IMR-90 (cell line): Measurements from ENCODE around the gene ANKS3. TPM values are rescaled to one million over a fixed set of nuclear protein-coding genes. Genes with fewer than 3 reads are reported as not detected.

Source experiments
- ATAC-seq: fragments of 200-7000 bp; cut with Tn5 transposase; 2 replicates; pipeline ENCODE4 v1.9.1; 2020; ENCODE audit warnings: low read depth, mild to moderate bottlenecking, moderate library complexity
- BruUV-seq: library from RNA; stranded (reverse); fragments of 400-500 nt; replicated peaks from 2 replicates; lab custom pipeline; 2021; lab: Mats Ljungman, UMichigan
- CTCF ChIA-PET: fragments of 300-600 bp; formaldehyde crosslinking; extraction: SDS; loops from one replicate; lab custom pipeline; 2021; ENCODE audit warnings: antibody characterized with exemption; lab: Yijun Ruan, JAX
- POLR2A ChIA-PET: fragments of 300-600 bp; sonication (Branson Sonifier 250); formaldehyde crosslinking; loops from one replicate; lab custom pipeline; 2022; ENCODE audit warnings: antibody characterized with exemption; ENCODE audit not compliant: unreplicated experiment; lab: Charles Lee
- DNase-seq: peaks from one replicate; pipeline ENCODE4 v3.0.0; 2013
- H2AFZ ChIP-seq: replicated peaks from 2 replicates; pipeline ENCODE3; 2013; ENCODE audit warnings: low read length, mild to moderate bottlenecking; ENCODE audit not compliant: poor library complexity
- H2AK5ac ChIP-seq: 2 replicates; pipeline ENCODE4 v1.6.1; 2013; ENCODE audit warnings: low read depth, low read length, inconsistent platforms
- H2AK9ac ChIP-seq: replicated peaks from 2 replicates; pipeline ENCODE3; 2013; ENCODE audit warnings: mild to moderate bottlenecking, low read depth, low read length, moderate library complexity; ENCODE audit not compliant: poor library complexity
- H2BK120ac ChIP-seq: 2 replicates; pipeline ENCODE4 v1.6.1; 2013; ENCODE audit warnings: low read depth, low read length, inconsistent platforms
- H2BK15ac ChIP-seq: 3 replicates; pipeline ENCODE4 v1.6.1; 2013; ENCODE audit warnings: low read depth, low read length, inconsistent platforms
- H2BK20ac ChIP-seq: 2 replicates; pipeline ENCODE4 v1.6.1; 2013; ENCODE audit warnings: low read depth, mild to moderate bottlenecking, inconsistent platforms, low read length, moderate library complexity
- H2BK5ac ChIP-seq: 2 replicates; pipeline ENCODE4 v1.6.1; 2013; ENCODE audit warnings: mild to moderate bottlenecking, low read depth, low read length, inconsistent platforms; ENCODE audit not compliant: poor library complexity, severe bottlenecking
- H3K14ac ChIP-seq: replicated peaks from 2 replicates; pipeline ENCODE4 v1.6.1; 2013; ENCODE audit warnings: low read depth, low read length, inconsistent platforms
- H3K18ac ChIP-seq: 2 replicates; pipeline ENCODE4 v1.6.1; 2013; ENCODE audit warnings: low read depth, low read length, control low read depth
- H3K23ac ChIP-seq: 2 replicates; pipeline ENCODE4 v1.6.1; 2013; ENCODE audit warnings: low read depth, low read length, inconsistent platforms
- H3K27ac ChIP-seq: 2 replicates; pipeline ENCODE4 v1.5.1; 2013; ENCODE audit warnings: mild to moderate bottlenecking, control low read depth, low read length; ENCODE audit not compliant: insufficient read depth
- H3K27me3 ChIP-seq: 2 replicates; pipeline ENCODE4 v1.6.1; 2013; ENCODE audit warnings: low read length; ENCODE audit not compliant: control insufficient read depth, insufficient read depth
- H3K36me3 ChIP-seq: 2 replicates; pipeline ENCODE4 v1.6.1; 2013; ENCODE audit warnings: low read length, mixed read lengths; ENCODE audit not compliant: control insufficient read depth, insufficient read depth
- H3K4ac ChIP-seq: 2 replicates; pipeline ENCODE4 v1.6.1; 2013; ENCODE audit warnings: low read depth, low read length, inconsistent platforms
- H3K4me1 ChIP-seq: 2 replicates; pipeline ENCODE4 v1.6.1; 2013; ENCODE audit warnings: low read length, mixed read lengths; ENCODE audit not compliant: control insufficient read depth, insufficient read depth
- H3K4me2 ChIP-seq: 2 replicates; pipeline ENCODE4 v1.6.1; 2013; ENCODE audit warnings: low read depth, mild to moderate bottlenecking, control low read depth, low read length, moderate library complexity
- H3K4me3 ChIP-seq: 2 replicates; pipeline ENCODE4 v1.5.1; 2013; ENCODE audit warnings: low read depth, mild to moderate bottlenecking, control low read depth, low read length, moderate library complexity; ENCODE audit not compliant: insufficient read depth
- H3K56ac ChIP-seq: 2 replicates; pipeline ENCODE4 v1.6.1; 2013; ENCODE audit warnings: low read length, inconsistent platforms; ENCODE audit not compliant: insufficient read depth; ENCODE audit errors: extremely low read depth
- H3K79me1 ChIP-seq, 2 experiments: 2 replicates each; pipeline ENCODE4 v1.6.1; 2013; ENCODE audit warnings: low read length in 2 of 2, inconsistent platforms in 1 of 2, low read depth in 1 of 2
- H3K9ac ChIP-seq: 2 replicates; pipeline ENCODE4 v1.6.1; 2013; ENCODE audit warnings: low read depth, low read length, control low read depth
- H3K9me1 ChIP-seq: 2 replicates; pipeline ENCODE4 v1.6.1; 2013; ENCODE audit warnings: low read length, inconsistent platforms; ENCODE audit not compliant: insufficient read depth
- H3K9me3 ChIP-seq: 2 replicates; pipeline ENCODE4 v1.6.1; 2013; ENCODE audit warnings: low read length; ENCODE audit not compliant: control insufficient read depth, insufficient read depth
- H4K20me1 ChIP-seq: 2 replicates; pipeline ENCODE4 v1.6.1; 2013; ENCODE audit warnings: low read length, inconsistent platforms; ENCODE audit not compliant: insufficient read depth
- H4K5ac ChIP-seq: 2 replicates; pipeline ENCODE4 v1.6.1; 2013; ENCODE audit warnings: mild to moderate bottlenecking, low read depth, low read length, control low read depth
- H4K8ac ChIP-seq, 2 experiments: 2 replicates each; pipeline ENCODE4 v1.6.1; 2013; ENCODE audit warnings: low read depth in 2 of 2, low read length in 2 of 2, control low read depth in 1 of 2, inconsistent platforms in 1 of 2
- H4K91ac ChIP-seq: 2 replicates; pipeline ENCODE4 v1.6.1; 2013; ENCODE audit warnings: low read depth, low read length, inconsistent platforms; ENCODE audit not compliant: insufficient read depth
- CHD1 ChIP-seq: IDR thresholded peaks from 2 replicates; pipeline ENCODE4 v1.6.1; 2012; ENCODE audit warnings: low read depth, low read length, improper control_type of control experiment
- CTCF ChIP-seq: conservative IDR thresholded peaks from 2 replicates; pipeline ENCODE4 v1.5.1; 2012; ENCODE audit warnings: mild to moderate bottlenecking, low read depth, low read length, improper control_type of control experiment
- ELK1 ChIP-seq: fragments of 150-350 bp; IDR thresholded peaks from 2 replicates; pipeline ENCODE4 v1.6.1; 2016; ENCODE audit warnings: low read depth, mild to moderate bottlenecking, low read length, moderate library complexity, borderline replicate concordance
- MAZ ChIP-seq: IDR thresholded peaks from 2 replicates; pipeline ENCODE4 v1.6.1; 2012; ENCODE audit warnings: low read depth, mild to moderate bottlenecking, low read length, improper control_type of control experiment, moderate library complexity, borderline replicate concordance
- POLR2A ChIP-seq: IDR thresholded peaks from 2 replicates; pipeline ENCODE4 v1.6.1; 2012; ENCODE audit warnings: mild to moderate bottlenecking, low read depth, low read length
- RAD21 ChIP-seq: IDR thresholded peaks from 2 replicates; pipeline ENCODE4 v1.6.1; 2012; ENCODE audit warnings: low read length, improper control_type of control experiment
- WGBS, 2 experiments: methylation state at CpG; one replicate each; pipeline versions ENCODE4 v1.1.5 to v1.1.7; 2013; ENCODE audit warnings: missing lambda C conversion rate in 2 of 2; ENCODE audit not compliant: insufficient read length in 1 of 2; ENCODE audit errors: extremely low coverage in 2 of 2; 5-methylcytosine and 5-hydroxymethylcytosine counted together
- dilution Hi-C: fragments of 300-500 bp; cut with HindIII; formaldehyde crosslinking; loops from one replicate; pipeline ENCODE4 v1.14.3; 2018; ENCODE audit warnings: low sequenced_read_pairs; ENCODE audit not compliant: unreplicated experiment
- in situ Hi-C: fragments of 300-500 bp; cut with MboI; formaldehyde crosslinking; loops from 3 replicates; pipeline ENCODE4 v1.14.3; 2019; ENCODE audit warnings: low sequenced_read_pairs, inconsistent platforms, mixed read lengths
- intact Hi-C: fragments of 100-400 bp; cut with micrococcal nuclease; formaldehyde crosslinking; loops from 2 replicates; pipeline ENCODE4 v1.10.0; 2022
- polyA plus RNA-seq, 3 experiments: library from polyadenylated mRNA; depleted of rRNA; stranded (reverse); fragments of >200 nt; gene quantifications; 2 replicates each; pipeline ENCODE4 v1.2.3, GENCODE V29; 2012; ENCODE audit warnings: low replicate concordance in 1 of 3
- total RNA-seq: library from RNA; depleted of rRNA; stranded (reverse); fragments of >200 nt; gene quantifications from 2 replicates; pipeline ENCODE4 v1.2.3, GENCODE V29; 2012

ANKS3 gene
- total and polyA plus RNA-seq, 2 of the 4 experiments (the other 2 are of a cell fraction): 24.4 to 25.0 TPM

- CTCF ChIA-PET: no interaction called here
- no peak overlapping the region for H3K4me2 ChIP-seq
- TF ChIP-seq CTCF: no peak
- TF ChIP-seq POLR2A: no peak
- TF ChIP-seq CHD1: no peak
- no peak for TF ChIP-seq MAZ
- no peak for TF ChIP-seq RAD21
- TF ChIP-seq ELK1: no peak
These were observed 37.6 kb upstream of the ANKS3 start for GRCh38 chr16:4771646-4772045.

More at GRCh38 chr16:4771646-4772045, 37.6 kb upstream of the ANKS3 start:
- H3K9ac ChIP-seq: no peak overlapping the region
- in situ Hi-C loops: no loop called here
- no peak overlapping the region for H3K23ac ChIP-seq
- dilution Hi-C loops: no loop called here
- peaks cover 0 to 7% of the 10 kb centered on the region in 2 experiments; a peak in 3 of 4 replicates for H3K79me1 ChIP-seq
- intact Hi-C loops: no loop called here
- no peak overlapping the region for H3K56ac ChIP-seq
- WGBS, 2 experiments: no CpG with 5 or more reads among the region's 3 CpGs
- BruUV-seq: no TSS peak
- POLR2A ChIA-PET: no interaction called here
- H2BK15ac ChIP-seq: no peak overlapping the region
- H3K27me3 ChIP-seq: 0 out of 2 replicates have a peak, but pooled peaks cover 2% of the 10 kb centered on the region
- H3K14ac ChIP-seq: no peak overlapping the region
- no peak overlapping the region for H3K4me3 ChIP-seq
- H3K36me3 ChIP-seq: no peaks in the 10 kb centered on the region
- no peak for DNase-seq
- no peak overlapping the region for H4K8ac ChIP-seq
- no peak overlapping the region for H3K18ac ChIP-seq
- H2BK5ac ChIP-seq: no peak overlapping the region
- peaks cover 2% of the 10 kb centered on the region; the same call in 1 of the 2 replicates for H3K4me1 ChIP-seq
- H2AFZ ChIP-seq: no peak overlapping the region
- no peaks in the 10 kb centered on the region for H3K9me3 ChIP-seq
- H2AK9ac ChIP-seq: no peak overlapping the region
- no peak for ATAC-seq
- H4K5ac ChIP-seq: no peak overlapping the region
- H3K9me1 ChIP-seq: peaks cover 6% of the 10 kb centered on the region
- H2AK5ac ChIP-seq: no peak overlapping the region
- no peak overlapping the region for H2BK120ac ChIP-seq
- H4K91ac ChIP-seq: no peak overlapping the region
- no peak overlapping the region for H3K4ac ChIP-seq
- no peak overlapping the region for H2BK20ac ChIP-seq
- no peaks in the 10 kb centered on the region for H4K20me1 ChIP-seq
- H3K27ac ChIP-seq: no peak overlapping the region
